Measurements from ENCODE around the gene PLXNA4. TPM values are rescaled to one million over a fixed set of nuclear protein-coding genes. Genes with fewer than 3 reads are reported as not detected.

PLXNA4 gene
- total RNA-seq, 2 donors from 2014 or later: 2.1 to 8.2 TPM

GRCh38 chr7:132451161-132451560 is 125.1 kb downstream of the PLXNA4 start:
- Histone ChIP-seq H3K4me1 (no peaks in the 10 kb centered on the region), H3K4me3 (no peak overlapping the region), H3K9me3 (no peaks in the 10 kb centered on the region), H3K27me3 (no peaks in the 10 kb centered on the region), H3K36me3 (replicated peaks in 1 of 2; ENCODE audit: insufficient read depth in 1 of 2, low read depth in 2 of 2) (no peaks in the 10 kb centered on the region), H3K27ac (no peak overlapping the region)
- ATAC-seq (no peak), DNase-seq (no peak)
- WGBS, 2 donors: 69 to 80% methylated on average over 6 of the region's 6 CpGs
- intact Hi-C loops (cut with DNase I): no loop called here
- TF ChIP-seq POLR2A (IDR thresholded peaks at IDR 0.05): no peak
- TF ChIP-seq CTCF (IDR thresholded peaks at IDR 0.05): no peak

DNA sequence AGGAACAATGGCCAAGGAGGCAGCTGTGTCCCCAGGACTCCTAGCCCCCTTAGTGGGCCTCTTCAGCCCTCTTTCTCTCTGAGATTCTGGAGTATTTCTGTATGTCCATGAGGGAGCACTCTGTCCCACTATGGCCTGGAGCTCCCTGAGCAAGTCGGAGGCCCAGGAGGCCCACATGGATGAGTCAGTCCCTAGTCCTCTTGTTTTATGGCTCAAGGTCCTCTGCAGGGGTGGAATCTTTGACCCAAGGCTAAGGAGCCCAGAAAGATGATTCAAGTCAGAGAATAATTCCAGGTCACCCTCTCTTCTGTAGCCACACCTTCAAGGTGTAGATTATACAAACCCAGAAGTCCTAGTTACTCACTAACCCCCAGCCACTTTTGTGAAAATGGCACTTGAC is 125.6 kb downstream of the PLXNA4 start:
- no peak overlapping the region for H3K27ac ChIP-seq
- no peak for ATAC-seq
- 71 to 83% methylated on average over 1 of the region's 1 CpG for WGBS, 2 donors
- no peaks in the 10 kb centered on the region for H3K27me3 ChIP-seq
- no peaks in the 10 kb centered on the region for H3K4me1 ChIP-seq
- DNase-seq: no peak
- intact Hi-C loops (cut with DNase I): no loop called here
- no peaks in the 10 kb centered on the region for H3K36me3 ChIP-seq (replicated peaks in 1 of 2; ENCODE audit: insufficient read depth in 1 of 2, low read depth in 2 of 2)
- H3K9me3 ChIP-seq: no peaks in the 10 kb centered on the region
- no peak for TF ChIP-seq CTCF (IDR thresholded peaks at IDR 0.05)
- TF ChIP-seq POLR2A (IDR thresholded peaks at IDR 0.05): no peak
- no peak overlapping the region for H3K4me3 ChIP-seq

- no peaks in the 10 kb centered on the region for H3K4me1 ChIP-seq
- no peaks in the 10 kb centered on the region for H3K27me3 ChIP-seq
- WGBS, 2 donors: 81 to 84% methylated on average over 4 of the region's 4 CpGs
- TF ChIP-seq POLR2A (IDR thresholded peaks at IDR 0.05) (no peak), CTCF (IDR thresholded peaks at IDR 0.05) (no peak)
- H3K9me3 ChIP-seq: no peaks in the 10 kb centered on the region
- intact Hi-C loops (cut with DNase I): no loop called here
- H3K4me3 ChIP-seq: no peak overlapping the region
- ATAC-seq (no peak), DNase-seq (no peak)
- no peaks in the 10 kb centered on the region for H3K36me3 ChIP-seq (replicated peaks in 1 of 2; ENCODE audit: insufficient read depth in 1 of 2, low read depth in 2 of 2)
- no peak overlapping the region for H3K27ac ChIP-seq
These were observed 126.1 kb downstream of the PLXNA4 start for GRCh38 chr7:132450188-132450587.

GRCh38 chr7:132446666-132447278 is 129.5 kb downstream of the PLXNA4 start:
- Histone ChIP-seq H3K27me3 (no peaks in the 10 kb centered on the region), H3K27ac (no peak overlapping the region), H3K4me1 (no peaks in the 10 kb centered on the region), H3K9me3 (no peaks in the 10 kb centered on the region), H3K36me3 (replicated peaks in 1 of 2; ENCODE audit: insufficient read depth in 1 of 2, low read depth in 2 of 2) (no peaks in the 10 kb centered on the region), H3K4me3 (no peak overlapping the region)
- intact Hi-C loops (cut with DNase I): no loop called here
- DNase-seq (no peak), ATAC-seq (no peak)
- TF ChIP-seq POLR2A (IDR thresholded peaks at IDR 0.05): no peak
- no peak for TF ChIP-seq CTCF (IDR thresholded peaks at IDR 0.05)
- 71 to 74% methylated on average over 8 of the region's 8 CpGs for WGBS, 2 donors

GRCh38 chr7:132446260-132446659 is 130.0 kb downstream of the PLXNA4 start:
- intact Hi-C loops (cut with DNase I): no loop called here
- TF ChIP-seq POLR2A (IDR thresholded peaks at IDR 0.05) (no peak), CTCF (IDR thresholded peaks at IDR 0.05) (no peak)
- Histone ChIP-seq H3K4me3 (no peak overlapping the region), H3K9me3 (no peaks in the 10 kb centered on the region), H3K4me1 (no peaks in the 10 kb centered on the region), H3K27me3 (no peaks in the 10 kb centered on the region), H3K27ac (no peak overlapping the region), H3K36me3 (replicated peaks in 1 of 2; ENCODE audit: insufficient read depth in 1 of 2, low read depth in 2 of 2) (no peaks in the 10 kb centered on the region)
- 55 to 62% methylated on average over 3 of the region's 3 CpGs for WGBS, 2 donors
- DNase-seq: no peak
- no peak for ATAC-seq

Data from body of pancreas (tissue), 4 donors.